Suprapubic skin (tissue), 4 donors: ENCODE measurements around the gene MYL11. TPM values are rescaled to one million over a fixed set of nuclear protein-coding genes. Genes with fewer than 3 reads are reported as not detected.

Experiments
- DNase-seq, 2 donors: peaks; one replicate each; pipeline ENCODE4 v3.0.0-alpha.2; 2019; ENCODE audit warnings: low spot score in 2 of 2
- H3K27ac ChIP-seq: fragments of 200-600 bp; sonication (generic); one replicate; pipeline ENCODE4 v1.5.1; 2019
- H3K27me3 ChIP-seq: fragments of 200-600 bp; sonication (generic); one replicate; pipeline ENCODE4 v1.5.1; 2019
- H3K36me3 ChIP-seq: fragments of 200-600 bp; sonication (generic); one replicate; pipeline ENCODE4 v1.5.1; 2019
- H3K4me1 ChIP-seq: fragments of 200-600 bp; sonication (generic); one replicate; pipeline ENCODE4 v1.5.1; 2019
- H3K4me3 ChIP-seq: fragments of 200-600 bp; sonication (generic); one replicate; pipeline ENCODE4 v1.5.1; 2019; ENCODE audit warnings: mild to moderate bottlenecking
- H3K9me3 ChIP-seq: fragments of 200-600 bp; sonication (generic); one replicate; pipeline ENCODE4 v1.5.1; 2019
- CTCF ChIP-seq, 2 donors: fragments of 200-600 bp in 1 of 2; fragments of 450-650 bp in 1 of 2; sonication (generic) in 1 of 2; IDR thresholded peaks; one replicate each; pipeline ENCODE4 v1.5.1; 2016 to 2019; ENCODE audit warnings: antibody characterized with exemption in 2 of 2, mild to moderate bottlenecking in 1 of 2, moderate library complexity in 1 of 2
- EP300 ChIP-seq: sonication (generic); formaldehyde crosslinking; IDR thresholded peaks from one replicate; pipeline ENCODE4 v1.6.1; 2017; ENCODE audit warnings: antibody characterized with exemption
- POLR2A ChIP-seq, 2 donors: fragments of 450-650 bp; IDR thresholded peaks; one replicate each; pipeline ENCODE4 v1.6.1; 2017; ENCODE audit warnings: antibody characterized with exemption in 2 of 2, mild to moderate bottlenecking in 2 of 2, moderate library complexity in 2 of 2
- POLR2AphosphoS5 ChIP-seq, 3 donors: sonication (generic); formaldehyde crosslinking; IDR thresholded peaks; one replicate each; pipeline ENCODE4 v1.6.1; 2017; ENCODE audit warnings: antibody characterized with exemption in 3 of 3
- whole genome bisulfite sequencing: methylation state at CpG from one replicate; pipeline ENCODE4 v1.1.5; 2018; 5-methylcytosine and 5-hydroxymethylcytosine counted together
- total RNA-seq, 4 donors: library from RNA; depleted of rRNA; stranded (reverse); fragments of >200 nt; gene quantifications; one replicate each; pipeline ENCODE4 v1.1.0, GENCODE V29; 2016

MYL11 gene
- total RNA-seq, 4 donors from 2014 or later, result not detected

DNA sequence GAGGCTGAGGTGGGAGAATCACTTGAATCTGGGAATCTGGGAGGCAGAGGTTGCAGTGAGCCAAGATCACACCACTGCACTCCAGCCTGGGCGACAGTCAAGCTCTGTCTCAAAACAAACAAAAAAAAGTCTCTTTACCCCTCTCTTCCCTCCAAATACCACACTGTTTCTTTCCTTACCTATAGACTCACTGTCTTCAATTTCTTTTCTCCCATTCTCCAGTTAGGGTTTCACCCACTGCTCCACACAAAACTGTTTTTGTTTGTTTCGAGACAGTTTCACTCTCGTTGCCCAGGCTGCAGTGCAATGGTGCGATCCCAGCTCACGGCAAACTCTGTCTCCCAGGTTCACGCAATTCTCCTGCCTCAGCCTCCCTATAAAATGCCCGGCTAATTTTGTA lies 13.4 kb upstream of the MYL11 start:
- Histone ChIP-seq H3K9me3 (no peaks in the 10 kb centered on the region), H3K27me3 (no peaks in the 10 kb centered on the region), H3K36me3 (peaks cover 88% of the 10 kb centered on the region), H3K4me3 (no peak overlapping the region), H3K27ac (no peak overlapping the region), H3K4me1 (peaks cover 17% of the 10 kb centered on the region)
- DNase-seq, result no peak
- TF ChIP-seq EP300, result no peak
- no peak for TF ChIP-seq POLR2A (IDR thresholded peaks at IDR 0.05)
- no peak for TF ChIP-seq POLR2AphosphoS5 (IDR thresholded peaks at IDR 0.05)
- TF ChIP-seq CTCF (IDR thresholded peaks at IDR 0.05), result no peak
- WGBS, result 94% methylated on average over 7 of the region's 7 CpGs

DNA sequence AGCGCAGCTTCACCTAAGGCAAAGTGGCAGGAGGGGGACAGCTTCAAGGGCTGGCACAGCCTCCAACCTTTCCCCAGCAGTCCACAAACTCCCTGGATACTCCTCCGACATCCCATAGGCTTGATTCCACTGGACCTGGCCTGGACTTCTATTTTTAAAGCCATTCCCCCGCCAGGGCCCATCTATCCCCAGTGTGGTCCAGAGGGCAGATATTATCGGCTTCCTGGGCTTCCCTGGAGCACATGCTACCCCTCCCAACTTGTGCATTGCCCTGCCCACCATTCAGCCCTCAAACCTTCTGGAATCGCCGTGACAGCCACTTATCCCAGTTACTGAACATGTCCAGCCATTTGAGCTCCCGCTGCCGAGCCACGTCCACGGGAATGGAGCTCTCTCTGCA lies 9.4 kb upstream of the MYL11 start:
- H3K36me3 ChIP-seq, result peaks cover 52% of the 10 kb centered on the region
- no peaks in the 10 kb centered on the region for H3K9me3 ChIP-seq
- no peak for DNase-seq
- TF ChIP-seq EP300 (no peak), POLR2AphosphoS5 (IDR thresholded peaks at IDR 0.05) (no peak), CTCF (IDR thresholded peaks at IDR 0.05) (no peak), POLR2A (IDR thresholded peaks at IDR 0.05) (no peak)
- peaks cover 39% of the 10 kb centered on the region for H3K4me1 ChIP-seq
- H3K27ac ChIP-seq, result no peak overlapping the region
- H3K4me3 ChIP-seq, result no peak overlapping the region
- WGBS, result 86% methylated on average over 10 of the region's 10 CpGs
- no peaks in the 10 kb centered on the region for H3K27me3 ChIP-seq

- peaks cover 43% of the 10 kb centered on the region for H3K36me3 ChIP-seq
These were observed 8.1 kb upstream of the MYL11 start for GRCh38 chr16:30366511-30366910.

DNA sequence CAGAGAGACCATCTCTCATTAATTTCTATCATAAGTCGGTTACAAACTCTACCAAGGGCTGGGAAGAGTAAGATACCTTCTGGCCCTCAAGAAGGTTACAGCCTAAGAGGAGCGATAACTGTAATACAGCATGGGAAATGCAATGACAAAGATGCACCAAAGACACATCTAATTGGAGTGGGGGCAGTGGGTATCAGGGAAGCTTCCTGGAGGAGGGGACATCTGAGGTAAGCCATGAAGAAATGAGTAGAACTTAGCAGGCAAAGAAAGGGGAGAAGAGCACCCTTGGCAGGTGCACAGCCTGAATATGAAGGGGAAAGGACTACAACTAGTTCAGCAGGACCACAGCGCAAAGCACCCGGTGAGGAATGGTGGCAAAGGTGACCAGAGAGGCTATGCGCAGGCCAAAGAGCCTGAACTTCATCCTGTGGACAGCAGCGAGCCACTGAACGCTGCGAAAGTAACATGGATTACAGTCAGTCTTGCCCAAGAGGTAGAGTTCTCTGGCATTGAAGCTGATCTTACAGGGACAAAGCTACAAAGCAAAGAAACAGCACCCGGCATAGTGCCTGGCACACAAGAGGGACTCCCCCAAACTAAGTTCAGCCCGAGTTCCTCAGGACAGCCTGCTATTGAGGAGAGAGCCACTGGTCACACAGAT lies 7.1 kb upstream of the MYL11 start:
- Histone ChIP-seq H3K4me3 (peak overlapping the region; percentile 92), H3K27me3 (no peaks in the 10 kb centered on the region), H3K36me3 (peaks cover 36% of the 10 kb centered on the region), H3K9me3 (no peaks in the 10 kb centered on the region), H3K4me1 (peaks cover 43% of the 10 kb centered on the region), H3K27ac (no peak overlapping the region)
- TF ChIP-seq CTCF (IDR thresholded peaks at IDR 0.05) (no peak), POLR2A (IDR thresholded peaks at IDR 0.05) (no peak), POLR2AphosphoS5 (IDR thresholded peaks at IDR 0.05) (no peak), EP300 (no peak)
- 72% methylated on average over 10 of the region's 10 CpGs for WGBS
- no peak for DNase-seq

More at GRCh38 chr16:30366511-30366910, 8.1 kb upstream of the MYL11 start:
- Histone ChIP-seq H3K4me3 (no peak overlapping the region), H3K4me1 (peaks cover 43% of the 10 kb centered on the region), H3K27me3 (no peaks in the 10 kb centered on the region), H3K27ac (no peak overlapping the region), H3K9me3 (no peaks in the 10 kb centered on the region)
- WGBS, result 66% methylated on average over 4 of the region's 4 CpGs
- no peak for DNase-seq
- TF ChIP-seq EP300 (no peak), POLR2AphosphoS5 (IDR thresholded peaks at IDR 0.05) (no peak), POLR2A (IDR thresholded peaks at IDR 0.05) (no peak), CTCF (IDR thresholded peaks at IDR 0.05) (no peak)

DNA sequence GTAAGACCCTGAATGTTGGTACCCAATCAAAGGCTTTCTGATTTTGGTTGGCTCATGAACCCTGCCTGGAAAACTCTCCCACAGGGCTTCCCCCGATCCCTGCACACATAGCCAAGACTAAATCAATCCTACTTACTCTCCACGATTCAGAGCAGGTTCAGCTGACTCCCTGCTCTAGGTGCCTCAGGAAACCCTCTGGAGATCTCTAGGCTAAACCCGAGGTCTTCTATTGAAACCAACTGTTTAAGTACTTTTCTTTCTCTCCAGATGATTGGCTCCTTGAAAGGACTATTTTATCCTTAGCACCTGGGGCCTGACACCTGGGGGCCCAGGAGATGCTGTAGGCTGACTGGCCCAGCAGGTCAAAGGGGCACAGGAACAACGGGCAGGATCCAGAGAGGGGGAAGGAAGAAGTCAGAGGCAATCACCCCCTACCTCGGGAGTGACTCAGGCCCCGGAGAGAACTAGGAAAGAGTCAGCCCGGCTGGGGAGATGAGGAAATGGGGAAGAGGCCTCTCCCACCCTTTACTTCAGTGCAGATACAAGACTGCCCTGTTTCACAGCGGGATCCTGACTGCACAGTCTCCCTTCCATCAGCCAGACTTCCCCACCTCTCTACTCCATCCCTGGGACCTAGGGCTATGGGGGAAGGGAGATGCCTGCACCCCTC lies 6.3 kb upstream of the MYL11 start:
- WGBS, result 5% methylated on average over 8 of the region's 8 CpGs
- peaks cover 43% of the 10 kb centered on the region for H3K4me1 ChIP-seq
- TF ChIP-seq CTCF (IDR thresholded peaks at IDR 0.05) (no peak), POLR2A (IDR thresholded peaks at IDR 0.05) (no peak), POLR2AphosphoS5 (IDR thresholded peaks at IDR 0.05) (no peak), EP300 (no peak)
- peak in 1 of 2 donors; percentile 66 for DNase-seq
- H3K9me3 ChIP-seq, result no peaks in the 10 kb centered on the region
- no peaks in the 10 kb centered on the region for H3K27me3 ChIP-seq
- no peak overlapping the region for H3K27ac ChIP-seq
- peaks cover 28% of the 10 kb centered on the region for H3K36me3 ChIP-seq
- peak overlapping the region; percentile 92 for H3K4me3 ChIP-seq
